HG02852 (cell line): ENCODE results near the gene MAP7.
A peak's percentile ranks its signal among the peaks of the same experiment; 100 is the strongest.

Source experiments
- ATAC-seq: cut with Tn5 transposase; IDR thresholded peaks from one replicate; pipeline ENCODE4 v1.9.1; 2021; ENCODE audit warnings: mild to moderate bottlenecking, moderate library complexity; ENCODE audit not compliant: unreplicated experiment

MAP7 gene

GRCh38 chr6:136566007-136566487 lies 15.8 kb upstream of the MAP7 start:
- no peak for ATAC-seq

GRCh38 chr6:136564180-136564579 lies 14.0 kb upstream of the MAP7 start:
- no peak for ATAC-seq

DNA sequence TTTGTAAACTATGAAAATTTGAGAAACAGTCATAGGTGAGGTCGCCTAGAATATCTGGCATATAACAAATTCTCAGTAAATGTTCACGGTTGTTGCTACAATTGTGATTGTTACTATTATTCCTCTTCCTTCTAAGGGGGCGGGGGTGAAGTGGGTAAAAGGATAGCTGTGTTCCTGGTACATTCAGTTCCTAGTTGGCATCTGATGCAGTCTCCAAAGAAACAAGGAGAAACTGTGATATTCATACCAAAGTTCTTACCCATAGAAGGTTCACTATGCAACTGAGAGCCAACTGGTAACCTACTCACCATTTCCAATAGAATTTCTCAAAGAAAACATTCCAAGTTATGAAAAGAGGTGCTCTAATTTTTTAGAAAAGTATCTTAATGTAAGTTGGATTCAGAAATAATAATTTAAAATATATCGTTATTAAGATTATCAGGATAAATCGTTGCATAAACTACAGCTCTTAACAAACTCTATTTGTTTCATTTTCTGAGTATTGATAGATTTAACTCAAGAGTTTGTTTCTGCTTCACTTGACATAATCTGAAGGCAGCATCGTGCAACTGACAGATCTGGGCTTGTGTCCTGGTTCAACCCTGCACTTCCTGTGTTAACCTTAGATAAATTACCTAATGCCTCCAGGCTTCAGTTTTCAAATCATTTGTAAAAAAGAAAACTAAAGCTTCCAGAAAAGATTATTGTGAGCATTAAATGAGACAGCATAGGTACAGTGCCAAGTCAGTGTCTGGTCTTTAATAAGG lies 13.3 kb upstream of the MAP7 start:
- no peak for ATAC-seq

- ATAC-seq: no peak
Observed at GRCh38 chr6:136562211-136562610, 12.0 kb upstream of the MAP7 start.

GRCh38 chr6:136553166-136553787 lies 3.1 kb upstream of the MAP7 start:
- ATAC-seq: no peak

- no peak for ATAC-seq
Observed at GRCh38 chr6:136552054-136552453, 1.8 kb upstream of the MAP7 start.

DNA sequence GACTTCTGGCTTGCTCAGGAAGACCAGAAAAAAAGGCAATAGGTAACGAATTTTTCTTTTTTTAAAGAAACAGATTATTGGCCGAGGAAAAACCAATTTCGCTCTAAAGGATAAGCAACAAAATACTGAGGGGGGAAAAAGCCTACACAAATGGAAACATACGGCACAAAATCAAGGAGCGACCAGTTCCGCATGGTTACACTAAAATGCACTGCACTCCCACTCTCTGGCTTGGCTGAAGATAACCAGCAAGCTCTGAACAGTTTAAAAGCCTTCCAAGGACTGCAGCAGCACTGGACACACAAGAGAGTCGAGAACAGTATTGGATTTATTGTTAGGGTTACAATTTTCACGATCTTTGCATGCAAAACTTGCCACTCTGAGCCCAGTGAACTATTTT lies 881 bp upstream of the MAP7 start:
- no peak for ATAC-seq

DNA sequence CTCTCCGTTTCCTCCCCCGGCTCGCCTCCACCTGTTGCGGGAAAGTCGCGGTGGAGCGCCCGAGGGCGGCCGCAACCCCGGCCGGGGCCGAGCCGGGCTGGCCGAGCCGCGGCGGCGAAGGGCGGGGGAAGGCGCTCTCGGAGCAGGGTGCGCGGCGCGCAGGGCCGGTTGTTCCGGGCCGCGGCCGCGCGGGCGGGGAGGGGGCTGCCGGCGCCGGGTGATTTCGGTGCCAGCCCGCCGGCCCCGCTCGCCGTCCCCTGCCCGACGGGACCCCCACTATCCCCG lies 235 bp downstream of the MAP7 start:
- peak; percentile 71 for ATAC-seq

GRCh38 chr6:136549300-136550044 lies 750 bp downstream of the MAP7 start:
- peak; percentile 6 for ATAC-seq

DNA sequence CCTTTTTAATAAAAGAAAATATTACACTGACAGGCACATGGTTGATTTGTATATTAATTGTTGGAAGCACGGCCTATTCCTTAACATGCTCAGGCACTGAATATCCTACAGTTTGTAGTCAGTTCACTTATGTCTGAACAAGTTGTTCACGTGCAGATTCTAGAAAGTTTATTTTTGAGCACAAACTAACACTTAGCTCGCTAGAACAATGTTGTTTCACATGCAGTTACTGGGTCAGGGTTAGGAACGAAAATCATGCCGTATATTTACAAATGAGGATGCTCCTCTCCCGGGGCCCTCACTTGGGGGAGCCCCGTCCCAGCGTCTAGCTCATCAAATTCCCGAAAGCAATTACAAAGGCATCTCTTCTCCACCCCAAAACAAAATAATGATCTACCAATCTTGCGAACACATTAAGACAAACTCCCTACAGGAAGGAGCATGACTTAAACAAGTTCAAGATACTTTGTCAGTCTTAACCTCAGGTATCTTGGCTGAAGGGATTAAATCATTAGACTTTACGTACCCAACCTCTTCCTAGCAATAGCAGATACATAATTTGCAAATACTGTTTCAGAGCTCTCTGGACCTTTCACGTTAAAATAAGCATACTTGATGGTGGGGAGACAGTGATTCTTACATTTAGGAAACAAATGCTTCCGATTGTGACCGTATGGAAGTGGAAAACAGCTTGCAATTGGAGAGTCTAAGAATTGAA lies 1.5 kb downstream of the MAP7 start:
- ATAC-seq: no peak

- ATAC-seq: no peak
Observed at GRCh38 chr6:136547871-136548270, 2.4 kb downstream of the MAP7 start.

GRCh38 chr6:136547336-136547735 lies 2.9 kb downstream of the MAP7 start:
- no peak for ATAC-seq

- ATAC-seq: no peak
Observed at GRCh38 chr6:136546331-136546730, 3.9 kb downstream of the MAP7 start.

- no peak for ATAC-seq
Observed at GRCh38 chr6:136544326-136544725, 5.9 kb downstream of the MAP7 start.

DNA sequence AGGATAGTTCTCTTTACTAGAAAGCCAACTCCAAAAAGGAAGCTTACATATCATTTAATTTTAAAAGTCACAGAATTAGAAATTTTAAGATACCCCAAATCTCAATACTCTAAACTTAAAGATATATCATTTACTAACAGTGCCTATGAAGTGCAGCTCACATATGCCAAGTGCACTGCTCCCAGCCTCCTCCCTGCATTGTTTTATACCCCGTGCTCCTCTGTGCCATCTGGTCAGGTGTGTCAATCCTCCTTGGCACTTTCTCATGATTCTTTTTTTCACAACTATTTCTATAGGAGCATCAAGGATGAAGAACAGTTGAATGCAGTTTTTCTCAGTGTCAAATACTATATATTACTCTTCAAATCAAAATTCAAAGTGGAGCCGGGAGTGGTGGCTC lies 8.8 kb downstream of the MAP7 start:
- ATAC-seq: no peak

DNA sequence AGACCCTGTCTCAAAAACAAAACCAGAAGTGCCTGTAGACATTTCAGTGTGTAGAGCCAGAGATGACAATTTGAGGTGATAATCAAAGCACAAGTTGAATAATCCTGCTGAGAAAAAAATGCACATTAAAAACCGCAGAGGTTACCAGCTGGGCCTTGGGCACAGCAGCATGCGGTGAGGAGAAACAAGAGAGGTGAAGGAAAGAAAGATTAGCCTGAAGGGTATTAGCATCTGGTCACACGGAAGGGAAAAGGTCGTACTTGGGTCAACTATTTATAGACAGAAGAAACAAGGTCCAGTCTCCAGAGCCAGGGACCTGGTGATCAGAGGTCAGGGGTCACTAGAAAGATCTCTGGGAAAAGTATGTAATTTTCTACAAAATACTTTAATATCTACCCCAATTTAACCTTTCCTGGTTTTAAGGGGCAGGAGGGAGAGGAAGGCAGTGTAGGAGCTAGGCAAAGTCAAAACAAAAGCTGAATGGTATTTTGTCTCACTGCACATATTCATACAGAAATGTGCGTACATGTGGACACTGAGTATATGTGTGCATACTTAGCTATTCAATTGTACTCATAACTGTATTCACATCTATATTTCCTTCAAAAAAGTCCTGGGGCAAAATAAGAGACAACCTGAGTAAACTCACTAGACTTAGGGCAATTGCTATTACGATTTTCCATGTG lies 10.1 kb downstream of the MAP7 start:
- ATAC-seq: no peak

- no peak for ATAC-seq
Observed at GRCh38 chr6:136538836-136539235, 11.4 kb downstream of the MAP7 start.

GRCh38 chr6:136535880-136536650 lies 14.2 kb downstream of the MAP7 start:
- ATAC-seq: no peak

DNA sequence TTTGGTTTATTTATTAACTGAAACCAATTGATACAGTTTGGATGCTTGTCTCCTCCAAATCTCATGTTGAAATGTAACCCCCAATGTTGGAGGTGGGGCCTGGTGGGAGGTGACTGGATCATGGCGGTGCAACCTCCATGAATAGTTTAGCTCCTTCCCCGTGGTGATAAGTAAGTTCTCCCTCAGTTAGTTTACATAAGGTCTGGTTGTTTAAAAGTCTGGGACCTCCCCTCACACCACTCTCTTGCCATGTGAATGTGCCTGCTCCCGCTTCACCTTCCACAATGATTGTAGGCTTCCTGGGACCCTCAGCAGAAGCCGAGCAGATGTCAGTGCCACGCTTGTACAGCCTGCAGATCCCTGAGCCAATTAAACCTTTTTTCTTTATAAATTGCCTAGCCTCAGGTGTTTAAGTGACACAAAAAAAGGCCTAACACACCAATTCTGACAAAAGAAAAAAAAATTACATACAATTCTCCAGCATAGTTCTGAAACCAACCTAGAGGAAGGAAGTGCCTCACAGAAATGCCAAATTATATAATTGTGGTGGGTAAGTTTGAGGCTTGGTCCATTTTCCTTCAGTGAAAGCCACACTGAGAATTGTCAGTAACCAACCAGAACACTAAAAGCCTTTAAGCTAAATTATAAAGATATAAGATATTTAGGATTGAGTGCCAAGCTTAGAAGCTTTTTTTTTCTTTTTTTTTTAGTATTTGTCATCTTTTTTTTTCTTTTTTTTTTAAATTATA lies 15.0 kb downstream of the MAP7 start:
- ATAC-seq: no peak
